ENCODE results near the gene ALKBH5. TPM values are rescaled to one million over a fixed set of nuclear protein-coding genes. Genes with fewer than 3 reads are reported as not detected.

Gene ALKBH5
- total and polyA plus RNA-seq, 2 of the 8 experiments (the other 6 are each of a cell fraction or from before 2014, with no cell fraction given): 63.7 to 86.4 TPM

- no peak for TF ChIP-seq SIN3A (conservative IDR thresholded peaks at IDR 0.05 in 1 of 2, IDR thresholded peaks at IDR 0.05 in 1 of 2; ENCODE audit: low read depth in 1 of 2, low read length in 2 of 2)
- TF ChIP-seq GABPA (IDR thresholded peaks at IDR 0.05; ENCODE audit: borderline replicate concordance, insufficient read depth, low read length): no peak
Observed at GRCh38 chr17:18206962-18207361, 23.3 kb downstream of the ALKBH5 start (continued).
